ENCODE results near the gene PEX6. TPM values are rescaled to one million over a fixed set of nuclear protein-coding genes. Genes with fewer than 3 reads are reported as not detected.
A peak's percentile ranks its signal among the peaks of the same experiment; 100 is the strongest.

The PEX6 gene
- 19.6 TPM for total RNA-seq

- intact Hi-C loops (cut with DNase I), result no loop called here
- TF ChIP-seq CTCF (IDR thresholded peaks at IDR 0.05) (no peak), POLR2AphosphoS5 (IDR thresholded peaks at IDR 0.05; ENCODE audit: insufficient read depth in 1 of 2, low read depth in 1 of 2) (peak in 1 of 2 donors; percentile 81), POLR2A (IDR thresholded peaks at IDR 0.05) (peak in 1 of 2 donors; percentile 28)
- no peak for DNase-seq (ENCODE audit: extremely low spot score in 2 of 2)
- Histone ChIP-seq H3K4me1 (peaks cover 48% of the 10 kb centered on the region), H3K9me3 (no peaks in the 10 kb centered on the region), H3K36me3 (no peaks in the 10 kb centered on the region), H3K27ac (peak within 1 kb of the TSS; percentile 89), H3K27me3 (no peaks in the 10 kb centered on the region), H3K4me3 (peak within 1 kb of the TSS; percentile 71 to 83)
Measured at GRCh38 chr6:42978839-42979522, at the start of gene PEX6. TSS of gene PEX6 (minus strand) at chr6:42979181. CDS start at chr6:42979150, 31 bp downstream.

- peaks cover 10 to 68% of the 10 kb centered on the region in 2 donors for H3K36me3 ChIP-seq
- H3K4me1 ChIP-seq, result peaks cover 28% of the 10 kb centered on the region
- H3K9me3 ChIP-seq, result no peaks in the 10 kb centered on the region
- no peak for DNase-seq (ENCODE audit: extremely low spot score in 2 of 2)
- no peaks in the 10 kb centered on the region for H3K27me3 ChIP-seq
- no peak overlapping the region for H3K4me3 ChIP-seq
- H3K27ac ChIP-seq, result no peak overlapping the region
- TF ChIP-seq POLR2AphosphoS5 (IDR thresholded peaks at IDR 0.05; ENCODE audit: insufficient read depth in 1 of 2, low read depth in 1 of 2), result no peak
- TF ChIP-seq CTCF (IDR thresholded peaks at IDR 0.05), result no peak
- TF ChIP-seq POLR2A (IDR thresholded peaks at IDR 0.05), result no peak
- intact Hi-C loops (cut with DNase I), result no loop called here
Measured at GRCh38 chr6:43026365-43026764, 47.4 kb upstream of the PEX6 start.

GRCh38 chr6:43024436-43024835 lies 45.5 kb upstream of the PEX6 start:
- no peaks in the 10 kb centered on the region for H3K27me3 ChIP-seq
- H3K4me1 ChIP-seq, result peaks cover 37% of the 10 kb centered on the region
- no peak overlapping the region for H3K4me3 ChIP-seq
- intact Hi-C loops (cut with DNase I), result no loop called here
- no peaks in the 10 kb centered on the region for H3K9me3 ChIP-seq
- TF ChIP-seq POLR2AphosphoS5 (IDR thresholded peaks at IDR 0.05; ENCODE audit: insufficient read depth in 1 of 2, low read depth in 1 of 2) (no peak), CTCF (IDR thresholded peaks at IDR 0.05) (no peak), POLR2A (IDR thresholded peaks at IDR 0.05) (no peak)
- no peak for DNase-seq (ENCODE audit: extremely low spot score in 2 of 2)
- H3K27ac ChIP-seq, result no peak overlapping the region
- H3K36me3 ChIP-seq, result peaks cover 10 to 55% of the 10 kb centered on the region in 2 donors

- intact Hi-C loops (cut with DNase I), result no loop called here
- no peak for DNase-seq (ENCODE audit: extremely low spot score in 2 of 2)
- peak; percentile 21 to 69 for TF ChIP-seq POLR2AphosphoS5 (IDR thresholded peaks at IDR 0.05; ENCODE audit: insufficient read depth in 1 of 2, low read depth in 1 of 2)
- TF ChIP-seq CTCF (IDR thresholded peaks at IDR 0.05), result no peak
- TF ChIP-seq POLR2A (IDR thresholded peaks at IDR 0.05), result no peak
- H3K27ac ChIP-seq, result peak within 1 kb of the TSS; percentile 79
- peaks cover 53% of the 10 kb centered on the region for H3K4me1 ChIP-seq
- H3K4me3 ChIP-seq, result peak within 1 kb of the TSS; percentile 89 to 92
- H3K27me3 ChIP-seq, result no peaks in the 10 kb centered on the region
- H3K36me3 ChIP-seq, result peaks cover 2 to 40% of the 10 kb centered on the region in 2 donors
- no peaks in the 10 kb centered on the region for H3K9me3 ChIP-seq
Measured at GRCh38 chr6:43021270-43022047, 42.5 kb upstream of the PEX6 start, which contains the start of gene RRP36. TSS of gene RRP36 (plus strand) at chr6:43021623. CDS start at chr6:43021655, 32 bp downstream.
